GM21786 (cell line): ENCODE results near the gene CXCL9.
A peak's percentile ranks its signal among the peaks of the same experiment; 100 is the strongest.
"Not testable (repeated sequence)": the region's sequence is repeated elsewhere in the genome, so short reads cannot be mapped to it uniquely, and the experiment has no call there.

ENCODE experiments used
- ATAC-seq: cut with Tn5 transposase; IDR thresholded peaks from one replicate; pipeline ENCODE4 v1.9.1; 2021; ENCODE audit not compliant: unreplicated experiment

The CXCL9 gene

GRCh38 chr4:76007089-76007862 lies at the start of gene CXCL9:
CXCL9 (minus strand) TSS chr4:76007509; CDS start chr4:76007449, 60 bp downstream.
- ATAC-seq, result no peak

GRCh38 chr4:76055421-76055820 lies 48.1 kb upstream of the CXCL9 start:
- ATAC-seq, result no peak

- peak; percentile 96 for ATAC-seq
Observed at GRCh38 chr4:76055016-76055415, 47.7 kb upstream of the CXCL9 start.

- no peak for ATAC-seq
Observed at GRCh38 chr4:76053730-76054129, 46.4 kb upstream of the CXCL9 start.

GRCh38 chr4:76050560-76051050 lies 43.3 kb upstream of the CXCL9 start:
- ATAC-seq, result not testable (repeated sequence)

- ATAC-seq, result not testable (repeated sequence)
Observed at GRCh38 chr4:76049860-76050416, 42.6 kb upstream of the CXCL9 start.

- not testable (repeated sequence) for ATAC-seq
Observed at GRCh38 chr4:76044686-76045085, 37.4 kb upstream of the CXCL9 start.

- ATAC-seq, result not testable (repeated sequence)
Observed at GRCh38 chr4:76043306-76043705, 36.0 kb upstream of the CXCL9 start.

GRCh38 chr4:76042241-76042998 lies 35.1 kb upstream of the CXCL9 start:
- not testable (repeated sequence) for ATAC-seq

GRCh38 chr4:76036855-76037254 lies 29.5 kb upstream of the CXCL9 start:
- ATAC-seq, result no peak

GRCh38 chr4:76035799-76036380 lies 28.6 kb upstream of the CXCL9 start, which contains the start of gene CXCL11:
CXCL11 (minus strand) TSS chr4:76036070; CDS start chr4:76035987, 83 bp downstream.
- no peak for ATAC-seq

- ATAC-seq, result no peak
Observed at GRCh38 chr4:76035141-76035540, 27.8 kb upstream of the CXCL9 start.

GRCh38 chr4:76029300-76029699 lies 22.0 kb upstream of the CXCL9 start:
- no peak for ATAC-seq

- ATAC-seq, result no peak
Observed at GRCh38 chr4:76028350-76028765, 21.0 kb upstream of the CXCL9 start.

- ATAC-seq, result no peak
Observed at GRCh38 chr4:76024065-76024464, 16.8 kb upstream of the CXCL9 start.

- no peak for ATAC-seq
Observed at GRCh38 chr4:76023389-76023788, 16.1 kb upstream of the CXCL9 start, which contains the start of gene CXCL10. CXCL10 (minus strand) TSS chr4:76023497; CDS start chr4:76023431, 66 bp downstream.

GRCh38 chr4:76022677-76023076 lies 15.4 kb upstream of the CXCL9 start:
- ATAC-seq, result no peak

- no peak for ATAC-seq
Observed at GRCh38 chr4:76022031-76022430, 14.7 kb upstream of the CXCL9 start.

GRCh38 chr4:76017056-76017686 lies 9.9 kb upstream of the CXCL9 start:
- no peak for ATAC-seq

GRCh38 chr4:76016393-76016792 lies 9.1 kb upstream of the CXCL9 start:
- peak; percentile 57 for ATAC-seq

GRCh38 chr4:76013540-76013939 lies 6.2 kb upstream of the CXCL9 start:
- no peak for ATAC-seq
